Camera-type eye (tissue), 1 donor: ENCODE measurements around the gene PLK3. TPM values are rescaled to one million over a fixed set of nuclear protein-coding genes. Genes with fewer than 3 reads are reported as not detected.

ENCODE experiments used
- total RNA-seq: library from RNA; depleted of rRNA; stranded (reverse); fragments of >200 nt; gene quantifications from one replicate; pipeline ENCODE4 v1.2.3, GENCODE V29; 2014

PLK3 gene
- 8.0 TPM for total RNA-seq

GRCh38 chr1:44799770-44800584 lies at the start of gene PLK3:
Gene PLK3 (plus strand): TSS chr1:44800377. CDS start chr1:44800464, 87 bp downstream.

GRCh38 chr1:44775078-44775929 lies 24.9 kb upstream of the PLK3 start, which contains the start of gene RPS8:
Gene RPS8 (plus strand): TSS chr1:44775540. CDS start chr1:44775597, 57 bp downstream.

GRCh38 chr1:44788120-44788860 lies 11.9 kb upstream of the PLK3 start, which contains the start of gene BEST4:
Gene BEST4 (minus strand): TSS chr1:44788170. CDS start chr1:44787705, 465 bp downstream.

DNA sequence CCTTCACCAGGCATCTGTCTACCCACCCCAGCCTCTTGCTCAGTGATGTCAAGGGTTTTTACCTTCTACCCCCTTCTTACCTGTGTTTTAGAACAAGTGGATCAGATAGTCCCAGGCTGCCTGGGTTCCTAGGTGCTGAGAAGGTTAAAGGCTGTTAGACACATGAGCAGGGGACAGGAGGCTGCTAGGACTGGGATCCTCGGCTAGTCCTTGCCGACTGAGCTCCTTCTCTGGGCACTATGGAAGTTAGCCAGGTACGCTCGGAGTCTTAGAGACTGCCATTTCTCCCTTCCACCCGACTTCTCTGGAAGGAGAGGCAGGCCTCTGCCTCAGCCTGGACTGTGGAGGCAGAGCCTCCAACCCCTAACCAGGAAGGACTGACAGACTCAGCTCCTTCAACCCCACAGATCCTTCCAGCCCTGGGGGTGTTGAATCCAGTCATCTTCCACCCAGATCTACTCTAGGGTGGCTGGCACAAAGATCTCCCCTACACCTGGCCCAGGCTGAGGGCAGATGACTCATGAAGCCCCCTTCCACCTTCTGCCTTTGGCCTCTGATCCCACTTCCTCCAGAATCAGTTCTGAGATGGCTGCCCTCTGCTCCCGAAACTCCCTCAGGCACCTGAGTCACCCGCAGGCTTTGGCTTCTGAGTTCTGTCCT lies 6.7 kb downstream of the PLK3 start, which contains the start of gene DYNLT4:
TSS of gene DYNLT4 (minus strand) at position 648 of the 660 bp plus-strand sequence. CDS start 683 bp downstream, outside the sequence.

GRCh38 chr1:44808063-44808937 lies 8.1 kb downstream of the PLK3 start, which contains the start of gene BTBD19:
Gene BTBD19 (plus strand): TSS chr1:44808523. CDS start chr1:44808821, 298 bp downstream.

GRCh38 chr1:44842862-44843655 lies 42.9 kb downstream of the PLK3 start, which contains the start of gene PTCH2:
Gene PTCH2 (minus strand): TSS chr1:44843253. CDS start chr1:44842932, 321 bp downstream.

Other genes starting within 250 kb of the PLK3 start
- gene TMEM53, start 125.9 kb upstream of the PLK3 start, total RNA-seq: 9.2 TPM
- gene ARMH1, start 125.7 kb upstream of the PLK3 start, total RNA-seq: 6.7 TPM
- gene RNU5D-1, start 69.2 kb upstream of the PLK3 start, total RNA-seq: not detected
- gene KIF2C, start 60.5 kb upstream of the PLK3 start, total RNA-seq: 6.5 TPM
- 1,866 TPM for gene RPS8, start 24.8 kb upstream of the PLK3 start, total RNA-seq
- not detected for gene BEST4, start 12.2 kb upstream of the PLK3 start, total RNA-seq
- not detected for gene DYNLT4, start 7.0 kb downstream of the PLK3 start, total RNA-seq
- gene BTBD19, start 8.1 kb downstream of the PLK3 start, total RNA-seq: 5.7 TPM
- 4.6 TPM for gene PTCH2, start 42.9 kb downstream of the PLK3 start, total RNA-seq
- gene EIF2B3, start 186.2 kb downstream of the PLK3 start, total RNA-seq: 46.6 TPM
- gene HECTD3, start 210.9 kb downstream of the PLK3 start, total RNA-seq: 28.5 TPM
- gene UROD, start 211.9 kb downstream of the PLK3 start, total RNA-seq: 56.0 TPM